Measurements from ENCODE around the gene NPAS3. TPM values are rescaled to one million over a fixed set of nuclear protein-coding genes. Genes with fewer than 3 reads are reported as not detected.
A peak's percentile ranks its signal among the peaks of the same experiment; 100 is the strongest.

NPAS3 gene
- total RNA-seq, 1 donor from 2014 or later = 8.4 TPM

DNA sequence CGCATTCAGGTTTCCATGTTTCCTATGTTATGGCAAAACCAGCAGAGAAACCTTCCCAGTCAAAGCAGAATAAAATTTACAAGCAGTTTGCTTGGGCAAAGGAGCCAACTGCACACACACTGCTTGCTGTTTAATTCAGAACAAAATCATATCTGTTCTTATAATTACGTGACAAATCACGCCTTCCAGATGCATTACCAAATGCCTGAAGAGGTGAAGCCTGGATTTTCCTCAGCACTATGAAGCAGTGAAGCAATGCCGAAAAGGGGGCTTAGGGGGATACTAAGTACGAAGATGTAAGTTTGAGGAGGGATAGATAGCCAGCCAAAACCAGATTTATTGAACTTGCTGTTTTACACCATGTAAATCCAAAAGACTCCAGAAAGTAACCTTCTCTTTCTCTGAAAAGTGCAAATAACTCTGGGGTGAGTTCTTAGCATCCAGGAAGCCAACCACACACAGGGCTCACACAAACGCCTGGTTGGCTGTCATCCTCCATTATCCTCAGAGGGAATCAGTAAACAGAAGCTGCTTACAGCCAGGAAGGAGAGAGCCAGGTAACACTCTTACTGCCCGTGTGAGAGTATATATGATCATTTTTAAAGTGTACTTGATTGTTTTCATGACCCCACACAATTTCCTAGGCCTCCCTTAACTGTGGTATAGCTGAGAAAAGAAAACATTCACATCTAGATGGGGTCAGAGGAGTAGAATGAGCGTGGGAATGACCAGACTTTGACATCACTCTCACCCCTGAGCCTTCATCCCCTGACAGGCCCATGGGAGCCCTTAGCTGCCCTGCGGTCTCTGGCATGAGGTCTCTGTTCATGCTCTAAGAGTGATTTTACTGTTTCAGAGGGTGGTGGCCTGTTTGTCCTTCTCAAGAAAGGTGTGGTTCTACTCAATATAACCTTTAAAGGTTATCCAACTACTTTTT is 569.7 kb downstream of the NPAS3 start:
- peak; percentile 13 for DNase-seq (ENCODE audit: low spot score)

DNA sequence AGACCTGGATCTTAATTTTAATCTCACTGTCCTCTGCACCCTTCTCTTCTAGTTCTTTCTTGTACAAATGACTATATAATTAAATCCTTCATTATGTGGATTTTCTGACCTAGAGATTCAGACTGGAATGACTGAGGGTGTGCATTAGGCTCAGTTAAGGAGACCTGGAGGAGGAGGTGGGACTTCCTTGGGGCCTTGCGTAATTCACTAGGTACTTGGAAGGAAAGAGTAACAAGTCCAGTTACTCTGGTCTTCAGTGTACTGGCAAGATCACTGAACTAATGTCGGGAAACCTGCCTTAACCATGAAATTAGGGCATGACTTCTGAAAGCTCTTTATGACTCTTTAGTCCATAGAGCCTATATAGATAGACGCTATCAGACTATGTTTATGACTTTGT is 570.8 kb downstream of the NPAS3 start:
- DNase-seq (ENCODE audit: low spot score) = peak; percentile 15

DNA sequence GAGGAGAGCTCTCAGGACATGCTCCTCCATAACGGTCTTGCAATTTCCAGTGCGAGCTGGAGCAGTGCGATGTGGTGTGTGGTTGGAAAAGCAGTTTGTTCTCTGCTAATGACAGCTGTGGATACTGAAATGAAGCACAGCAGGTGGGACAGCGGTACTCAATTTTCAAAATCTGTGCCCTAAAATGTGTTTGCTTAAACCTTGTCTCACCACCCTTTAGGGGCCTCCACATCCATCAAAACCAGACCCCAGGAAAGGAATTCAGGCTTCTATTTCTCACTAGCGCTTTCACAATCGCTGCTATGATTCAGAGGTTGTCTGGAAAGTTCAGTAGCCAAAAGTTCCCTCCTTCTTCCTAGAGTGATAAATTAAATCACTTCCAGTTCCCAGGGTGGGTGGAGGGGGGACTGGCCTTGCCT is 571.4 kb downstream of the NPAS3 start:
- DNase-seq (ENCODE audit: low spot score) = peak; percentile 69

DNA sequence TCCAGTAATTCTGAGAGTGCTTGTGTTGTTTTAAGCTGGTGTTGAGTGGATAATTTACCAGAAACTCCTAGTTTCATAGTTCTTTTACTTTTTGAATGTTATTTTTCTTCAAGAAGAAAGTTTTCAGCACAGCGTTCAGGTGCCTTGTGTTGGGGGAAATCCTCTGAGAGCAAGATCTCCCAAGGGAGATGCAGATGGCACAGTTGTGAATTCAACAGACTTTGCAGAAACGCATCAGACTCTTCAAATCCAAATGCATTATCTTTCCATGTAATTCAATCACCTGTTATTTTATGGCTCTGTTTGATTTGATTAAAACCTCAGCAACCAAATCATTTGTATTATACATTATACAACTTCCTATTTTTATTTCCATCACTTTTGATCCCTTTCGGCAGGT is 572.3 kb downstream of the NPAS3 start:
- no peak for DNase-seq (ENCODE audit: low spot score)

DNA sequence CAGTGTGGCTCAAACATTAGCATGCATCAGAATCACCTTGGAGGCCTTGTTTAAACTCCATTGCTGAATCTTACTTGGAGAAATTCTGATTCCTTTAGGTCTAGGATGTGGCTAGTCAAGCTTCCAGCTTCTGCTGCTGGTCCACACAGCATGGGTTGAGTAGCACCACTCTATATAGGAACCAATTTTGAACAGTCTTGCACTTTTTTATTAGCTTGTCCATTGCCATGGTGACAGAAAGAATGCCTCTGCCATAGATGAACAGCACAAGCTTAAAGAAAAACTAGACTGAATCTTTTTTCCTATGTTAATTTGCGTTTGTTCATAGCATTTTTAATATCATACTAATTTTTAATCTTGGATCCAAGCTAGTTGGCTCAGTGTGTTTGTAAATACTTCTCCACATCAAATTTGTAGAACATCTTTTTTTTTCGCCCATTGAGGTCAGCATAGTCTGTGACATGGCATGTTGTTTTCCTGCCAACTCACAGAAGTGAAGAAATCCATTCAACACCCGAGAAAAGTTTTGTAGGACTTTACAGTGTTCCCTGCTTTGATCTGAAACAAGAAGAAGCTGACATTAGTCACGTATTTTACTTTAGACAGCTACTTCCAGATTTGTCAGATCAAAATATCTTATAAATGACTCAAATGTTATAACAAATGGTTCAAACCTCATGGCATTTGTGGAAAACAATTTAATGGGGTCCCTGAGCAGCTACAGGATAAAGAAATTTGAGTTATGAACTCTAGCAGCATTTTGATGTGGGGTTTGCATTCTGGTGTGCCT is 573.4 kb downstream of the NPAS3 start:
- DNase-seq (ENCODE audit: low spot score) = peak; percentile 81

DNA sequence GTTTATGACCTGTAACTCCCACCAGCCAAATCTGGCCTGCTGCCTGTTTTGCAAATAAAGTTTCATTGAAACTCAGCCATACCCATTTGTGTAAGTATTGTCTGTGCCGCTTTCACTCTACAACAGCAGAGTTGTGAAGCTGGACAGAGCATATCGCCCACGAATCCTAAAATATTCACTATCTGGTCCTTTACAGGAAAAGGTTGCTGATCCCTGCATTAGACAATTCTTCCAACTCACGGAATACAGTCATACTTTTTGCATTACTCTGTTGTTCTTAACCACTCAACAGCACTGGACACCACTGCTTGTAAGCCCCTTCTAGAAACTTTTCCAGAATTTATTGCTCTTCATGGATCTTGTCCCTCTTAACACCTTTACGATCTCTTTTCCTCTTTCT is 576.8 kb downstream of the NPAS3 start:
- peak; percentile 18 for DNase-seq (ENCODE audit: low spot score)

DNA sequence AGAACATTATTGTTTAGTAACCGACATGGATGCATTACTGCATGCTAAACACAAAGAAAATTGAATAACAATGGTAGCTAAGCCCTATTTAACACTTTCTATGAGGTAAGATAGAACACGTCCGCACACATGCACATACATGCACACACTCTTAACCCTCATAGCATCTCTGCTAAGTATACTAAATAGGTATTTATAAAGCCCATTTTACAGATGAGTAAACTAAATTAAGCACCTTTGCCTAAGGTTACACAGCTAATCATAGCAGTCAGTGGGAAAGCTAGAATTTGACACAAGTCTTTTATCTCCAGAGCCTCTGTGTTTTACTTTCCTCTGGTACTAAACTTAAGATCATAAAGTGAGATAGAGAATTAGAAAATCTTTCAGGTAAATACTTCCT is 577.2 kb downstream of the NPAS3 start:
- DNase-seq (ENCODE audit: low spot score) = no peak

DNA sequence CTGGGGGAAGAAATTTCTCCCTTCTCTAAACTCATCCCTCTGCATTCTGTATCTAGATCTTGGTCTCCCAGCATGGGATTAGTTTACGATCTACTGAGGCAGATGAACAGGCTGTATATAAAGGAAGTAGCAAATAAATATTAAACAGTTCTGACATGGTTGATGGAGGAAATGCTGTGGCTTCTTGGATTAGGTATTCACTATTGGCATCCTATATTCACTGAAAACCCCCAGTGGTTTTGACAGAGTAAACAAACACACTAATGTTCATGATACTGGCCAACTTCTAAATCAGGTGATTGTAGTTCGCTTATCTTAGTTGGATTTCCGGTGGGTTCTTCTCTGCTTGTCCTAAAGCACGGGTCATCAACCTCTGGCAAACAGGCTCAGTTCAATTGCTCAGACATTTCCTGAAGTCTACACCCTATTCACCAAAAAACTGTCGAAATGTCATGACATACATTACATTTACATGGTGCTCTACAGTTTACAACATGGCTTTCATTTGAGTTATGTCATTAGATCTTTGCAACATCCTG is 578.3 kb downstream of the NPAS3 start:
- no peak for DNase-seq (ENCODE audit: low spot score)

DNA sequence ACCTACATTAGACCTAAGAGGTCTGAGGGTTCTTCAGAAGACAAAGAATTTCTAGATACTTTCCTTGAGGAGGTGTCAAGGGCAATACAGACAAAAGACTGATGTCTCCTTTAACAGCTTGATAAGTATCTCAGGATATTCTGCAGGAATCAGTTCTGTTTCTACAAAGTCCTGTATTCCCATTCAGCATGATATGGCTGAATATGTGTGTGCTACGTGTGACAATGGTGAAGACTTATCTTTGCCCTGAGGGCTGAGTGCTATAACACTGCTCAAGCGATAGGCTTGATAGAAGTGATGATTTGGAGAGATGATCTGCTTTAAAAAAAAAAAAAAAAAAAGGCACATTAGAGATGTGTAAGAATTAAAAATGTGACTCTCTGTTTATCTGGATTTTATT is 582.5 kb downstream of the NPAS3 start:
- no peak for DNase-seq (ENCODE audit: low spot score)

DNA sequence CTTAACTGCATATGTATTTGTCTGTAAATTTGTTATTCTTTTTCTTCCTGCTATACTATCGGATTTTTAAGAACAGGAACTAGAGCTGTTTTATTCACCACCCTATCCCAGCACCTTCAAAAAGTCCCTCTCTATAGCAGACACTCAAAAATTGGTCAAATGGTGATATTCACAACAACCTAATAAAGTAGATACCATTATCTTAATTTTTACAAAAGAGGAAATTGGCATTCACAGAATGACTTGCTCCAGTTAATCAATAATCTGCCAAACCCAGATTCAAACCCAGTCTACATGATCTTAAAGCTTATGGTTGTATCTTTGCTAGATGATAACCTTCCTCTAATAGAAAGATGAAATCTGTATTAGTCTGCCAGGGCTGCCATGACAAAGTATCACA is 585.6 kb downstream of the NPAS3 start:
- DNase-seq (ENCODE audit: low spot score) = no peak

DNA sequence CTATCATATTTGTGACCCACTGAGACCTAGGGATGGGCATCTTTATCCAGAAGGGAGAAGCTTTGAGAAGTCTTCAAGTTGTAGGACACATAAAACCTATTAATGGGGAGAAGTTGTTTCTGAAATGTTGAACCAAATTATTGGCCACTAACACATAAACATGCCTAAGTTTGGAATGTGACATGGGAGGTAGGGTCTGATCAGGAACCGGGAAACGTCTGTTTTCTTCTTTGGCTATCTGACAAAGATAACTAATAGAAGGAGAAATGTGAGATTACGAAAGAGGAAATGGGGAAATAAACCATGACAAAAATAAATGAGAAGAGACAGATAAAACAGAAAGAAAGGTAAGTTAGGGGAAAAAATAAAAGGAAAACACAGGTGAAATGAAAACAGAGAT is 586.9 kb downstream of the NPAS3 start:
- DNase-seq (ENCODE audit: low spot score) = no peak

DNA sequence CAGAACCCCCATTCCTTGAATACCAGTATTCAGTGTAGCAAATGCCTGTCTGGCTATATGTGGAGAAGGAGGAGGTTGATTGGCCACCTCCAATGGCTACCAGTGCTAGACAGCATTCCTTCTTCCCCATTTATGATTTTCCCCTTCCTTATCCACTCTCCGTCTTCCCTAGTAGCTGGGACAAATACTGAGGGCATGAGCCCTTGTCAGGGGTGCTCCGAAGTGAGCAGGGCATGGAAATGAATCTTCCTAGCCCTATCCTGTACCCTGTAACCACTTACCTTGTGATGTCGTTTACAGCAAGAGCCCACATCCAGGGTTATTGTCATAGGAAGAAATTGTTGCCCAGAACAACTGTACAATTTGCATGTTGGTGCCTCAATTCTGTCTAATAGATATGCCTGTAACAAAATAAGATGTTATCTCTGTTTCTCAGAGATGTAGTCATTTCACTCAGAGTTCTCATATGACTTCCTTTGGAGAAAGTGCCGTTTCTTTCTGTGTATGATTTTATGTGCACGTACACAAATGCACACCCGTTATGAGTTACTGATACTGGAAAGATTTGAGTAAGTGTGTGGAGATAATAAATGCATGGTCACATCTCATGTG is 588.5 kb downstream of the NPAS3 start:
- no peak for DNase-seq (ENCODE audit: low spot score)

DNA sequence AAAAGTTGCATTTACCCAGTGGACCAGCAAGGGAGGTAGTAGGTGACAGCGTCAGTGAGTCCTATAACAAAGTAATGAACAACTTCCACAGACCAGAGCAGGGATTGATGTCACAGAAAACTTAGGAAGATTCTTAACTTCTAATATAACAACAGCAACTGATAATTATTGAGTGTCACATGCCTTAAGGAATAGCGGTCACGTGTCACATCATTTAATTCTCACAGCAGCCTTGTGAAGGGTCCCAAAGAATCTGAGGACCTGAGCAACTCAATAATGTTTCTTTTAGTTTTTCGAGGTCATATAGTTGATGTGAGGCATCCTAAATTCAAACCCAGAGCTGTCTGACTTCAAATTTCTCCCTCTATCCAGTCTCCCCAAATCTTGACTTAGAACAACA is 590.0 kb downstream of the NPAS3 start:
- DNase-seq (ENCODE audit: low spot score) = no peak

DNA sequence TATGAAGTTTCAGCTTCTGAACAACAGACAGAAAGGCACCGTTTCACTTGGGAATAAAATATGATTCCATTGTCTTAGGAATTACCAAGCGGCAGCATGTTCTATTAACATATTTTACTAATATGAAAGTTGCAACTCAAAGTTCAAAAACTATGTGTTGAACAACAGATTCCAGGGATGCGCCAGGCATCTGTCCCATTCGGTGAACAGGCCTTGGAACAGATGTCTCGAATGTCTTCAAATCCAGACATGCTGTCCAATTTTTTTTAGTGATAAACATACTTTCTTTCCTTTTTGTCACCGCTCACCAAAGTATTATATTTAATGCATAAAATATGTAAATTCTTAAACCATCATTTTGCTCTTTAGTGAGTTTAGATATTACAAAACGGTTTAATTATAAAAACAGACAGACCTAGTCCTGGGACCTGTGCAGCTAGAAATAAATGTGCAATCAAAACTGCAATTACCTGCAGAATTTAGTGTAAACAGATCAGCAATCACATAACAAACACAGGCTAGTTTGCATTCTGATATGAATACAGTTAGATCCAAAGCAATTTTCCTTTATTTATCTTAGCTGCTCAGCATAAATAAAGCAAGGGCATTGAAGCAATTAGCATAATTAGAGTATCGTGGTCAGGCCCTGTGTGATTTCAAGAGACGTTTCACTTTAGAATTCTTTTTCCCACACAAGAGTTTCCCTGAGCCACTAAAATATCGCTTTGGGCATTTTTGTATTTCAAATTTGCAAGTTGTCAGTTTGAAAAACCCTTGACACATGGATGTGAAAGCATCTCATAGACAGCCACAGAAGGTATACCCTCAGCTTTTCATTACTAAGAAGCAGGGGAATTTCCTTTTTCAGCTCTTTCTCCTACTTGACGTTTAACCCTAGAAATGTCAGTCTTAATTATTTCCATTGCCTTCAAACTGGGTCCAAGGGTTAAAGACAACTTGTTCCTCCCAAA is 591.4 kb downstream of the NPAS3 start:
- DNase-seq (ENCODE audit: low spot score) = no peak

DNA sequence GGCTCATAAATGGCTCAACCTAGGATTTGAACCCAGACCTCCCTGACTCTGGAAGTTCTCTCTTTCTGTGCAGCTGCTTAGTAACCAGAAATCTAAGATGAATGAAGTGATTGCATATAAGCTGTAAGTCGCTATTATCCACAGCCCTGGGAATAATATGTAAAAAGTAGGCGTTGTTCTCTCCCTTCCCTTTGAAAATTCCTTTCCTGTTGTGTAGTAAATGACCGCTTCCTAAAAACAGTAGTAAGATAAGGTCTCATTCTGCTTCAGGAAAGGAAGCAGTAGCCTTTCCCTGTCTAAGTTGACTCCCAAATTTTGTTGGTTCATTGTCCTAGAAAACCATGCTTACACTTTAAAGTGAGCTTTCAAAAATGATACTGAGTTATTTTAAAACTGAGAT is 593.9 kb downstream of the NPAS3 start:
- DNase-seq (ENCODE audit: low spot score) = no peak

DNA sequence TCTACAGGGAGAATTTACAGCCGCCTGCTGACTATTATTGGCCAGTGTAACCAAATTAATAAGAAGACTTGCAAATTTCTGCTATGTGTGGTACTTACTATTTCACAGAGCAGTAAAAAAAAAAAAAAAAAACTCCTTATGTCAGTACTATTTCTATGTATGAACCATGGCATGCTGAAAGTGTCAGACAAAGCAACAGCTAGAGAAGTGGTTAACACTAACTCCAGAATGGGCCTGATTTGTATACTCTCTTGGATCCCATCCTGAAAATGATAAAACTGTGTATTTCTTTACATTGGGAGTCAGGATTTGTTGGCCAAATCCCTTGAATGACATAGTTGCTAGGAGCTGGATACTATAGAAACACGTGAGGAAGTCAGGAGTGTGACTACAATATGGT is 595.4 kb downstream of the NPAS3 start:
- no peak for DNase-seq (ENCODE audit: low spot score)

DNA sequence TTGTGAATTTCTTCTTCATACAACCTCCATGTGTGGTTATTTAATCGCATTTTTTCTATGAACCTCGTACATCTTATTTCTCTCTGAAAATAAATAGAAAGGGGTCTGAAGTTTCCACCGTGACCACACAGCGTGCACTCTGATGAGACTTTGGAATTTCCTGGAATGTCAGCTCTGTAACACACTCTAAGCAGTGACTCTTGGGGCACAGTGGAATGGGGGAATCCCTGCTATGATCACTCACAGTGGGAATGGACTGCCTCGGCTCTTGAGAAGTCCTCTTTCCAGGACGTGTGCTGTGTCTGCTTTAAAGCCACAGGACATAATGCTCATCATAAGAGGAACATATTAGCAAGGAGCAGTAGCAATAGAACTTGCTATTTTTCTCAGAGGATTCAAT is 596.0 kb downstream of the NPAS3 start:
- no peak for DNase-seq (ENCODE audit: low spot score)

DNA sequence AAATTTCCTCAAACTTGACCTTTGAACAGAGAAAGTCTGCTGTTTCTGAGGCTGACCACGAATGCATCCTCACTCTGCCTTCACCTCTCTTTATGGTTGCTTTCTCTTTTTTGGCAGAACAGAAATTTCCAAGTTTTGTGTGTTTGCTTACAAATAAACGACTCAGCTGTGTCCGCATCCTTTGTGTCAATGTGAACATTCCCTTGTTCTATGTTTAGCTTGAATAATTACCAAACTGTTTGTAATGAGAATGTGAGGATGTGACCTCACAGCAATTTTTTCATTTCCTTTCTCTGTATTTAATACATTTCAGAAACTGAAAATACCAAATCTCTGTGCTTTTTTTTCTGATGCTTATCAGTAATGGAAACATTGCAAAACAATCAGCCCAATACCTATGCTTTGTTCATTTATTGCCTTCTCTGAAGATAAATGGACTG is 601.3 kb downstream of the NPAS3 start:
- no peak for DNase-seq (ENCODE audit: low spot score)

DNA sequence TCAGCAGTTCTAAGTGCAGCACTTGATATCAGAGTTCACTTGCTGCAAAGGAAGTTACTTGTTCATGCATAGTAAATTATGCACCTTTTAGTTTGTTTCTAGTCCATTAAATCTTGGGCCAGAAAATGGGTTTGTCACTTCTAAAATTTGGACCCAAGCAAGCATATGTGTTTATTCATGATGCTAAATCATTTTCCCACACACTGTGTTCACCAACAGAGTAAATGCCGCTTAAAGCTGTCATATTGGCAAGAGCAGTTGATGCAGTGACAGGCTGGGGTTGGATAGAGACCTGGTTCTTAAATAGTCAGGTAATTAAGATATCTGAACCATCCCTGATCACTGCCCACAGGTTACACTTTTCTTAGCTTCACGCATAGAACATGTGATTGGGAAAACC is 602.5 kb downstream of the NPAS3 start:
- no peak for DNase-seq (ENCODE audit: low spot score)

DNA sequence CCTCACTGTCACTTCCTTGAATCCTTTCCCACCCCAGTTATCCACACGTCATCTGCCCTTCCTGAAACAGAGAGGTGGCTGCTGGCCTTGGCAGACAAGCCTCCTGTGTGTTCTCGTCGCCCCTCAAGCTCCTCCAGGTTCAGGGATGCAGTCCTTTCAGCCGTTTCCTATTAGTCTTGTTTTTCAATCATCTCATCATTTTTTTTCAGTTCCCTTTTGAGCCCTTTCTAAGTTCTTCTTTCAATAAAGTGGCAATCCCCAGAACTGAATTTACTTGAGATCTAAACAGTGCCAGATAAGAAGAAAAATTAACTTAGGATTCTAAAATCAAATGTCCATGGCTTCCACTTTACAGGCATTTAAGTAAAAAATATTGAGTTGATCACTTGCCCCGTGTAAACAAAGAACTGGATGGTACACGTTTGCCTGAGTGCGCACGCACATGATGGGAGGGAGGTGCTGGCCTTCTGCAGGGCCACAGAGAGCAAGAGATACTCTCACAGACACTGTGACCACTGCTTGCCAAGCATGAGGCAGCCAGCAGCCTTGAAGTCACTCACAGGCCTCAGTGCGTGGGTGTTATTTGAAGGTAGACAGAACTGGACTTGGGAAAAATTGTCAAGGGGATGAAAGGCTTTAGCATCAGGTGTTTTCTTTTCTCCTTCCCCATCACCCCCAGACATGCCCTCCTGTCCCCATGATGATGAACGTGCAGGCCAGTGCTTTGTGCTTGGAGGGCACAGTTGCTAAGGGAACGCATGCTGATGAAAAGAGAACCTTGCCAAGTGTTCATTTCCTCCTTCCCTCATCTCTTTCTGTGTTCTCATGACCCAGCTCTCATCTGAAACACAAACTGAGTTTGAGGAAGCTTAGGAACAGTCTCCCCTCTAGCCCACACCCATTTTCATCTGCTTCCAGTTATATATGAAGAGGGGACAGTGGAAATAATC is 603.9 kb downstream of the NPAS3 start:
- no peak for DNase-seq (ENCODE audit: low spot score)

Data from umbilical cord (tissue), 2 donors.